GM12892 (cell line): ENCODE data around the gene ADARB2.

Experiments
- POLR2A ChIP-seq: IDR thresholded peaks from 2 replicates; pipeline ENCODE4 v1.6.1; 2011; ENCODE audit warnings: low read depth, low read length, control low read depth
- POLR2AphosphoS5 ChIP-seq: IDR thresholded peaks from 2 replicates; pipeline ENCODE4 v1.6.1; 2011; ENCODE audit warnings: low read depth, low read length, control low read depth
- TAF1 ChIP-seq: IDR thresholded peaks from 2 replicates; pipeline ENCODE4 v1.6.1; 2011; ENCODE audit warnings: low read depth, mild to moderate bottlenecking, control low read depth, low read length, borderline replicate concordance

DNA sequence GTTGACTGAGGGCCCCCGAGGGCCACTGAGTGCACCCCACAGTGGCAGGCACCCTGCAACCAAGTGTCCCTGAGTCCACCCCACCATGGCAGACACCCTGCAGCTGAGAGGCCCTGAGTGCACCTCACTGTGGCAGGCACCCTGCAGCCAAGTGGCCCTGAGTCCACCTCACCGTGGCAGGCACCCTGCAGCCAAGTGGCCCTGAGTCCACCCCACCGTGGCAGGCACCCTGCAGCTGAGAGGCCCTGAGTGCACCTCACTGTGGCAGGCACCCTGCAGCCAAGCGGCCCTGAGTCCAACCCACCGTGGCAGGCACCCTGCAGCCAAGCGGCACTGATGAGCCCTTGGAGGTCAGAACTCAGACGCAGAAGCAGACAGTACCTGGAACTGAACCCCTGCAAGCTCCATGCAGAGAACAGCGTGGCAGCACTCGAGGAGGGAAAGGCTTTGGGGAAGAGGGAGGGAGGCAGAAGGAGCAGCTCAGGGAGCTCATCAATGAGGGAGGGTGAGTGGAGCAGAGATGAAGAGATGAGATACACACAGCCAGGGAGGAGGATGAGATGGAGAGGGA, 524.7 kb downstream of the ADARB2 start:
- TF ChIP-seq POLR2A = no peak
- no peak for TF ChIP-seq TAF1
- TF ChIP-seq POLR2AphosphoS5 = no peak
